ENCODE results near the gene PCDHGB1.
"Not testable (repeated sequence)": the region's sequence is repeated elsewhere in the genome, so short reads cannot be mapped to it uniquely, and the experiment has no call there.

Gene PCDHGB1

GRCh38 chr5:141349917-141350619 lies at the start of gene PCDHGB1:
Gene PCDHGB1, plus strand, starts transcription at chr5:141350099. Its CDS starts 162 bp downstream, at chr5:141350261.
- DNase-seq, result peak; percentile 54

GRCh38 chr5:141303756-141304155 lies 46.1 kb upstream of the PCDHGB1 start, which contains the start of gene SLC25A2:
Gene SLC25A2, minus strand, starts transcription at chr5:141304049. Its CDS starts 184 bp downstream, at chr5:141303865.
- DNase-seq, result no peak

DNA sequence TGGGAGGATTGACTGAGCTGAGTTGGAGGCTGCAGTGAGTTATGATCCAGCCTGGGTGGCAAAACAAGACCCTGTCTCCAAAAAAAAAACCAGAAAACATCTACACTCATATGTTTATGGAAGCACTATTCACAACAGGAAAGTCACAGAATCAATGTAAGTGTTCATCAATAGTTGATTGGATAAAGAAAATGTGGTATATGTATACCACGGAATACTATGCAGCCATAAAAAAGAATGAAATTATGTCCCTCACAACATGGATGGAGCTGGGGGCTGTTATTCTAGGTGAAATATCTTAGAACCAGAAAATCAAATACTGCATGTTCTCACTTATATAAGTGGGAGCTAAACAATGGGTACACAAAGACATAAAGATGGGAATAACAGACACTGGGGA lies 43.3 kb upstream of the PCDHGB1 start:
- DNase-seq, result no peak

DNA sequence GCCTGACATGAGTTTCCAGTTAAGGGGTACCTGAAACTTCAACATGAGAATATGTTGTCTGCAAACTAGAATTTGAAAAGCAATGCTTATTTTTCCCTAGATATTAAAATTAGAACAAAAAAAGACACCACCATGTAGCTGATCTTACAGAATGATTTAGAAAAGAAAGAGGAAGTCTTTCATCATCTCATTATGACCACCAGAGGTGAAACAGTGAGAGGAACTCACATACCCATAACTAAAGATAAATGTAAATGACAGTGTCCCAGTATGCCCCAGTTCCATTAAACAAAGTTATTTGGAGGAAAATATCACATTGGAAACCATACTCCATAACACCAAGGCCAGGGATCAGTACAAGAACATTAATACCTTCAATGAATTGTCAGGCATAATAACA lies 36.2 kb upstream of the PCDHGB1 start:
- DNase-seq, result no peak

- not testable (repeated sequence) for DNase-seq
Measured at GRCh38 chr5:141316963-141317362, 32.9 kb upstream of the PCDHGB1 start.

- no peak for DNase-seq
Measured at GRCh38 chr5:141319202-141319601, 30.7 kb upstream of the PCDHGB1 start.

DNA sequence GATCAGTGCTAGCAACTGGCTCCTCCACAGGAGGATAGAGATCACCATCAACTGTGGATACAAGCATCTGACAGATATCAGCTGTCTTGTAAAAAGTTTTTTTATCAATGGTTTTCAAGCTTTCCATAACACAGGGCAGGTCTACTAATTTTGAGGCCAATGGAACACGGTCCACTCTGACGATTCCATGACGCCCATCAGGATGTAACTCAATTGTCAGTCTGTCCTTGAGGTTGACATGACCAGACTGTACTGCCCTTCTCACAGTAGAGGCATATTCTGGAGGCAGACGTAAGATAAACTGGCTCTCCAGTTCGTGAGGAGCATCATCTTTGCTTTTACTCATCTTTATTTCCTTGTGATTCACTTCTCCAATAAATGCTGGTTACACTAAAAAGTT lies 30.2 kb upstream of the PCDHGB1 start:
- DNase-seq, result no peak

DNA sequence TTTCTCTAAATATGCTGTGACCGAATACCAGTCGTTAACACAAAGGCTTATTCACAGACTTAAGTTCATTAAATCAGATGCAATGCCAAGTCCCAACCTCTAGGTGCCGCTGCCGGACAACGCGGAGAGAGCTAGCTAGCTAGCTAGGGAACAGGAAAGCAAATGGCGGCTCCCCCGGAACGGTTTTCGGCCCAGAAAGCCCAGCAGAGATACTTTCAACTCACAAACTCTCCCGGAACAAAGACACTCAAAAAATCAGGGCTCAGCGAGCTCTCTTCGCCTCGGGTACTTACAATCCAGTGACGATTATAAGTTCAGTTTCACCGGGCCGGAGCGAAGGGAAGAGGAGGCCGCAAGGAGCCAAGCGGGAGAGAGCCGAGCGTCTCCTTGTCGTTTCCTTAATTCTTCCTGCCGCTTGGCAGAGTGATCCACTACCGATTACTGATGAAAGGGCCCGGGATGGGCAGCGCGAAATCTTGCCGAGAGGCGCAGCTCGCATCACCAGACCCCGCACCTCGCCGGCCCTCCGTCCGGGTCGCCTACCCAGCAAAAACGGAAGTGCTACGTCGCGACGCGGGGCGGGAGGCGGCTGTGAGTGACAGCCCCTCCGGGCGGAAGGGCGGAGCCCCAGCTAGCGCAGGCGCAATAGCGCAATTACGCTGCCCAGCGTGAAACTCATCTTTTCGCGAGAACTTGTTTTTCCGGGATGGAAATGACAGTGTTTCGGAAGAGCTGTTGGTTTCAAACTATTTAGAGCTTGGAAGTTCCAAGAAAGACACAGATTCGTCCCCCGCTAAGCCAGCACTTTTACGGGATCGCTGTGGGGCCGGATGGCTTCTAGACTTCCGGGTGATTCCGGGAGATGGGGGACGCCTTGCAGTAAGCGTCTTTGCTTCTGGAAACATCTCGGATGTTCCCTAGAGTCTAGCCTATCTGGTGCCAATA lies 29.4 kb upstream of the PCDHGB1 start, which contains the start of gene TAF7:
TSS of gene TAF7 (minus strand) at position 560 of the 945 bp plus-strand sequence. CDS start 740 bp downstream, outside the sequence.
- peak; percentile 93 for DNase-seq

DNA sequence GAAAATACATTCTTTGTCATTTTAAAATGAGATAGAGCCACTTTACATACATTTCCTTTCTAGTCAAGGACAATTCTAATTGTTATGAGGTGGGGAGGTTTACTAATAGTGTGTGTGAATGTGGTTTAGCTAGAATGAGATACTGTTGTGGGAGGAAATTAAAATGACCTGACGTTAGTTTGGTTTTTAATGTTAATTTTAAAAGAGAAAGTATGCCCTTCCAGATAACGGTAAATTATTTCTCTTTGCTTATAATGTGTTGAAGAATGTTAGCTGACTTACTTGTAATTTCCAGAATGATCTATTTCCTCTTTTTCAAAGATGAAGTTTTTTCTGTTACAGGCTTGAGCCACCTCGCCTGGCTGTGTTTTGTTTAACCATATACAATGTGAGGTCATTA lies 27.6 kb upstream of the PCDHGB1 start:
- DNase-seq, result no peak

DNA sequence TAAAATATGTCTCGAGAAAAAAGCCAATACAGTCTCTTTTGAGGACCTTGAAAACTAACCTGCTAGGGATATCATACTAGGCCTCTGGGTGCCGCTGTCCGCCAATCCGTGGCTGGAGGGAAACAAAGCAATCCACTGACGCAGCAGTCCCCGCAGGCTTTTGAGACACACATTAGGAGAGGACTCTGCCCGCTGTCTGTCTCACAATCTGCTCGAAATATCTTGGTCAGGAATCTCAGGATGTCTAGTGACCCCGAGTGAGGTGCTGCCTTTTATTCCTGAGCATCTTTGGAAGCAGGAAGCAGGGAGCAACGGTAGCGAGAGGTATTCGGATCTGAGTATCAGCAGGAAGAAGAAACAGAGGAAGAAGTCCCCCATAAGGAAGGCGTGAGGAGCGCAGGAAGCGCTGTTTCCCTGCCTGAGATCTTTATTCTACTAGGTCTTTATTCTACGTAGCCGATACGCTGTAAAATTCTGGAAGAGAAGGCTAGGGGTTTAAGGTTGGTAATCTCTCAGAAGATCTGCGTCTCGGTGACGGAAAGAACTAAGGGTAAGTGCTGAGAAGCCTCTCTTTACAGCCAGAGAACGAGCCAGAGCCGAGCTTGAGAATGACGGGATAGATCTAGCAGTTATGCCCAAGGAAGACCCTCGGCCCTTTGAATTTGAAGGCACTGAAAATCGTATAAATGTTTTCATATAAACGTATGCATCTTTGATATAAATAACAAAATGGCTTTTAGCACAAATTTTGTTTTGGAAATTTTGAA lies 23.6 kb upstream of the PCDHGB1 start:
- peak; percentile 67 for DNase-seq

DNA sequence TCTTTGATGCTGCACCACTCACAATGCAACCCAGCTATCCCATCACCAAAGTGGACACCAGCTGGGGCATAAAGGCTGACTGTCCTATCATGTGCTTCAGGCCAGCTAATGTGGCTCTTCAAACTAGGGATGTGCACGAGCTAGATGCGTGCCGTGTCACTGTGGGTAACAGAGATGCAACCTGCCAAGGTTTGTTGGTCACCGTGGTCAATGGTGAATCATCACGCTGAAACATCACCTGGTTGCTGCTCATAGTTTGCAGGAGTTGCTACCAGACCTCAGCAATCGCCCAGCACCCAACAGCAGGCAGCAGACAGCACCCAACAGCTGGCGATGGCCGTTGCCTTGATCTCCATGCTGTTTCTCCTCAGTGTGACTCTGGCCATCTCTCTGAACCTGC lies 21.7 kb upstream of the PCDHGB1 start:
- DNase-seq, result no peak

DNA sequence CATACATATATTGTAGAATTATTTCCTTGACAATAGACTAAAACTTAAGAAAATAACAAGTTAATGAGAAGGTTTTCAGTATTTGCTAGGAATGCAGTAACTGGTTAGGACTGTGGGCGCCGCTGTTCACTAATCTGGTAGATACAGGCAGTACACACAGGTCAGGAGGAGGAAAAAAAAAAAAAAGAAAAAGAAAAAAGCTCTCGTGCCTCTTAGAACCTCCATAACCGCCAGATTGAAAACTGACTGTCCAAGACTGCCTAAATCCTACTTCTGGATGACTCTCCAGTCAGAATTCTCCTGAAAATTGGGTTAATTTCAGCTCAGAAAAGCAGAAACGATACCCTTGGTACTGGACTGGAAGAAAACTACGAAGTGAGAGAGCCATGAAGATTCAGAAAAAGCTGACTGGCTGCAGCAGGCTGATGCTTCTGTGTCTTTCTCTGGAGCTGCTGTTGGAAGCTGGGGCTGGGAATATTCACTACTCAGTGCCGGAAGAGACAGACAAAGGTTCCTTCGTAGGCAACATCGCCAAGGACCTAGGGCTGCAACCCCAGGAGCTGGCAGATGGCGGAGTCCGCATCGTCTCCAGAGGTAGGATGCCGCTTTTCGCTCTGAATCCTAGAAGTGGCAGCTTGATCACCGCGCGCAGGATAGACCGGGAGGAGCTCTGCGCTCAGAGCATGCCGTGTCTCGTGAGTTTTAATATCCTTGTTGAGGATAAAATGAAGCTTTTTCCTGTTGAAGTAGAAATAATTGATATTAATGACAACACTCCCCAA lies 19.4 kb upstream of the PCDHGB1 start, which contains the start of gene PCDHGA1:
TSS of gene PCDHGA1 (plus strand) at position 216 of the 782 bp plus-strand sequence.
- DNase-seq, result no peak

- DNase-seq, result not testable (repeated sequence)
Measured at GRCh38 chr5:141332571-141332970, 17.3 kb upstream of the PCDHGB1 start.

DNA sequence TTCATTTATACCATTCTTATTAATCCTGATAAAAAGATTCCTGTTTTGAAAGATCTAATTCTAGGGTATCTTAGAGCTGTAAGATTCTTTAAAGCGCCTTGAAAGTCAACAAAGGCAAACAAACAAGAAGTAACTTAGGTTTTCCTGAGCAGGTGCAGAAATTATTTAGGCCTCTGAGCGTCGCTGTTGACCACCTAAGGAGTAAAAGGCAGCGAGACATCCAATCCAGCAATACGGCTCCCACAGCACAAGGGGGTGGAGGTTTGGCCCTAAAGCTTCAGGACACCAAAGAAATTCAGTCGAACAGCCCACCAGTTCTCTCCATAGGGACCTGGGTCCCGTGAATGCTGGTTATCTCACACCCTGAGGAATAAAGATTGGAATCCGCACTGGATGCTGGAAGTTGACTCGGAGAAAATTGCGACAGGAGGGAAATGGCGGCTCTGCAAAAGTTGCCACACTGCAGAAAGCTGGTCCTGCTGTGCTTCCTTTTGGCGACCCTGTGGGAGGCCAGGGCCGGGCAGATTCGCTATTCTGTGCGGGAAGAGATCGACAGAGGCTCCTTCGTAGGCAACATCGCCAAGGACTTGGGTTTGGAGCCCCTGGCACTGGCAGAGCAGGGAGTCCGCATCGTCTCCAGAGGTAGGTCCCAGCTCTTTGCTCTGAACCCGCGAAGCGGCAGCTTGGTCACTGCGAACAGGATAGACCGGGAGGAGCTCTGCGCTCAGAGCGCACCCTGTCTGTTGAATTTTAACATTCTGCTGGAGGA lies 11.2 kb upstream of the PCDHGB1 start, which contains the start of gene PCDHGA2:
TSS of gene PCDHGA2 (plus strand) at position 223 of the 769 bp plus-strand sequence.
- peak; percentile 48 for DNase-seq

DNA sequence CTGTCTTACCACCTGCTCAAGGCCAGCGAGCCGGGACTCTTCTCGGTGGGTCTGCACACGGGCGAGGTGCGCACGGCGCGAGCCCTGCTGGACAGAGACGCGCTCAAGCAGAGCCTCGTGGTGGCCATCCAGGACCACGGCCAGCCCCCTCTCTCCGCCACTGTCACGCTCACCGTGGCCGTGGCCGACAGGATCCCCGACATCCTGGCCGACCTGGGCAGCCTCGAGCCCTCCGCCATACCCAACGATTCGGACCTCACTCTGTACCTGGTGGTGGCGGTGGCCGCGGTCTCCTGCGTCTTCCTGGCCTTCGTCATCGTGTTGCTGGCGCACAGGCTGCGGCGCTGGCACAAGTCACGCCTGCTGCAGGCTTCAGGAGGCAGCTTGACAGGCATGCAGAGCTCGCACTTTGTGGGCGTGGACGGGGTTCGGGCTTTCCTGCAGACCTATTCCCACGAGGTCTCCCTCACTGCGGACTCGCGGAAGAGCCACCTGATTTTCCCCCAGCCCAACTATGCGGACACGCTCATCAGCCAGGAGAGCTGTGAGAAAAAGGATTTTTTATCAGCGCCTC lies 9.0 kb upstream of the PCDHGB1 start:
- not testable (repeated sequence) for DNase-seq

DNA sequence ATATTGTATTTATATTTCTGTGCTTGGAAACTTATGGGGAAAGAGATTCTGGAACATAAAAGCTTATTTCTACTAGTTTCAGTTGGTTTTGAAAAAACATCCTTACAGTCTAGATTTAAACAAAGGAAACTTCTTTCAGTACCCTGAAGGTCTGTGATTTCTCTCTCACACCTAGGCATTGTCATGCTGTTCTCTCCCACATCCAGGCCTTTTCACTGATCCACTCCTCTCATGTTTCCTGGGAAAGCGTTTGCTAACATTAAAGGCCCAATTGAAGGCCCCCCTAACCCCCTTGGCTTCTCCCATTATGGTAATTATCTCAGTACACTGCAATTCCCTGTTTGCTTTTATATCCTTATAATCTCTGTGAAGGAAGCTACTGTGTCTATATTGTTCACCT lies 7.1 kb upstream of the PCDHGB1 start:
- DNase-seq, result no peak

GRCh38 chr5:141343242-141343952 lies 6.5 kb upstream of the PCDHGB1 start, which contains the start of gene PCDHGA3:
Gene PCDHGA3, plus strand, starts transcription at chr5:141343829. Its CDS starts 205 bp downstream, at chr5:141344034.
- DNase-seq, result peak; percentile 57

GRCh38 chr5:141343953-141344463 lies 5.9 kb upstream of the PCDHGB1 start:
- DNase-seq, result no peak

DNA sequence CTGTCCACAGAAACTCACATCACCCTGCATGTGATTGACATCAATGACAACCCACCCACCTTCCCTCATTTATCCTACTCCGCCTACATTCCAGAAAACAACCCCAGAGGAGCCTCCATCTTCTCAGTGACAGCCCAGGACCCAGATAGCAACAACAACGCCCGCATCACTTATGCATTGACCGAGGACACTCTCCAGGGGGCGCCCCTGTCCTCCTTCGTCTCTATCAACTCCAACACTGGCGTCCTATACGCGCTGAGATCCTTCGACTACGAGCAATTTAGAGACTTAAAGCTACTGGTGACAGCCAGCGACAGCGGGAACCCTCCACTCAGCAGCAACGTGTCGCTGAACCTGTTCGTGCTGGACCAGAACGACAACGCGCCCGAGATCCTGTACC lies 4.6 kb upstream of the PCDHGB1 start:
- no peak for DNase-seq

GRCh38 chr5:141346017-141346416 lies 3.9 kb upstream of the PCDHGB1 start:
- DNase-seq, result not testable (repeated sequence)

Data from fibroblast of skin of right quadriceps (primary cell).